GM12878 (cell line): ENCODE data around the gene TBX4. TPM values are rescaled to one million over a fixed set of nuclear protein-coding genes. Genes with fewer than 3 reads are reported as not detected.
"Not testable (repeated sequence)": the region's sequence is repeated elsewhere in the genome, so short reads cannot be mapped to it uniquely, and the experiment has no call there.

Experiments used
- ATAC-seq: fragments of 200-7000 bp; cut with Tn5 transposase; 3 replicates; pipeline ENCODE4 v1.9.1; 2020; ENCODE audit warnings: mild to moderate bottlenecking, moderate library complexity
- BruUV-seq: library from RNA; stranded (reverse); fragments of 400-500 nt; replicated peaks from 2 replicates; lab custom pipeline; 2021; lab: Mats Ljungman, UMichigan
- CTCF ChIA-PET: fragments of 300-600 bp; sonication (Branson Sonifier 250); formaldehyde crosslinking; extraction: SDS; loops from one replicate; lab custom pipeline; 2021; ENCODE audit warnings: inconsistent platforms; lab: Yijun Ruan, JAX
- POLR2A ChIA-PET: fragments of 350-600 bp; formaldehyde crosslinking; extraction: SDS; loops from one replicate; lab custom pipeline; 2021; ENCODE audit warnings: inconsistent platforms; lab: Charles Lee
- RAD21 ChIA-PET: fragments of 300-600 bp; sonication (Branson Sonifier 250); formaldehyde crosslinking; loops from one replicate; lab custom pipeline; 2023; ENCODE audit warnings: antibody characterized with exemption; ENCODE audit not compliant: unreplicated experiment; lab: Charles Lee
- SMC1A ChIA-PET: fragments of 300-600 bp; sonication (Branson Sonifier 250); formaldehyde crosslinking; loops from one replicate; lab custom pipeline; 2023; ENCODE audit not compliant: unreplicated experiment, uncharacterized antibody; lab: Charles Lee
- DNase-seq: peaks from one replicate; pipeline ENCODE4 v3.0.0-alpha.2; 2011; ENCODE audit warnings: low read depth, low spot score
- FAIRE-seq: peaks from 3 replicates; lab custom pipeline; 2011; peaks lifted over from hg19 to GRCh38; lab: Jason Lieb, UNC
- H2AFZ ChIP-seq: 2 replicates; pipeline ENCODE4 v1.6.0; 2011; ENCODE audit warnings: low read depth, low read length, control low read depth; ENCODE audit not compliant: control insufficient read depth
- H3K27ac ChIP-seq: 2 replicates; pipeline ENCODE4 v1.5.1; 2011; ENCODE audit warnings: control low read depth; ENCODE audit not compliant: control insufficient read depth, insufficient read depth
- H3K27me3 ChIP-seq, 2 experiments: replicated peaks in 1 of 2; 2 replicates each; pipeline versions ENCODE4 v1.6.0 to v1.6.1; 2011; ENCODE audit warnings: low read length in 1 of 2; ENCODE audit not compliant: control insufficient read depth in 2 of 2, insufficient read depth in 2 of 2
- H3K36me3 ChIP-seq, 2 experiments: 2 replicates each; pipeline ENCODE4 v1.5.1; 2011; ENCODE audit warnings: low read length in 1 of 2; ENCODE audit not compliant: control insufficient read depth in 2 of 2, insufficient read depth in 2 of 2
- H3K4me1 ChIP-seq: 2 replicates; pipeline ENCODE4 v1.6.1; 2011; ENCODE audit warnings: mild to moderate bottlenecking, low read length, moderate library complexity, mixed read lengths; ENCODE audit not compliant: control insufficient read depth, insufficient read depth
- H3K4me2 ChIP-seq: 2 replicates; pipeline ENCODE4 v1.6.0; 2011; ENCODE audit warnings: control low read depth; ENCODE audit not compliant: control insufficient read depth, insufficient read depth
- H3K4me3 ChIP-seq: fragments of 200-600 bp; sonication (generic); 2 replicates; pipeline ENCODE4 v1.5.1; 2016
- H3K79me2 ChIP-seq: 2 replicates; pipeline ENCODE4 v1.6.0; 2011; ENCODE audit warnings: low read length; ENCODE audit not compliant: control insufficient read depth, insufficient read depth
- H3K9ac ChIP-seq: 2 replicates; pipeline ENCODE4 v1.8.0; 2011; ENCODE audit warnings: low read length, control low read depth, mixed read lengths; ENCODE audit not compliant: control insufficient read depth, insufficient read depth
- H3K9me3 ChIP-seq: replicated peaks from 3 replicates; pipeline ENCODE4 v1.5.1; 2011; ENCODE audit warnings: mild to moderate bottlenecking, low read length; ENCODE audit not compliant: control insufficient read depth, insufficient read depth
- H4K20me1 ChIP-seq: 2 replicates; pipeline ENCODE4 v1.6.0; 2011; ENCODE audit not compliant: control insufficient read depth, insufficient read depth
- ETV6 ChIP-seq, 2 experiments: fragments of 450-650 bp in 1 of 2; IDR thresholded peaks in 1 of 2; conservative IDR thresholded peaks in 1 of 2; 2 replicates each; pipeline ENCODE4 v1.6.1; 2014; ENCODE audit warnings: antibody characterized with exemption in 1 of 2, borderline replicate concordance in 1 of 2, low read depth in 1 of 2, mild to moderate bottlenecking in 1 of 2, moderate library complexity in 1 of 2
- MTA2 ChIP-seq: fragments of 450-650 bp; IDR thresholded peaks from 2 replicates; pipeline ENCODE4 v1.6.1; 2016; ENCODE audit warnings: low read depth, mild to moderate bottlenecking, moderate library complexity
- NFXL1 ChIP-seq: fragments of 450-650 bp; IDR thresholded peaks from 2 replicates; pipeline ENCODE4 v1.6.1; 2017; ENCODE audit warnings: antibody characterized with exemption, mild to moderate bottlenecking, borderline replicate concordance
- WGBS: methylation state at CpG from one replicate; pipeline ENCODE4 v1.1.6; 2016; ENCODE audit warnings: low lambda C conversion rate; ENCODE audit not compliant: insufficient replicate concordance, insufficient coverage; ENCODE audit errors: missing lambda C conversion rate; 5-methylcytosine and 5-hydroxymethylcytosine counted together
- in situ Hi-C: fragments of 300-500 bp; cut with MboI; formaldehyde crosslinking; loops from 9 replicates; pipeline ENCODE4 v1.14.3; 2018; ENCODE audit warnings: mixed read lengths
- intact Hi-C: fragments of 100-400 bp; cut with micrococcal nuclease; formaldehyde crosslinking; loops from one replicate; pipeline ENCODE4 v1.14.2; 2022; ENCODE audit not compliant: unreplicated experiment
- polyA plus RNA-seq, 11 experiments: library from polyadenylated mRNA; depleted of rRNA in 4 of 11; unstranded in 6 of 11; stranded (reverse) in 5 of 11; fragments of >200 nt; fragmentation: Nextera tagmentation in 4 of 11; fragmentation: Illumina TruSeq in 1 of 11; extraction: Ambion mirVana in 4 of 11; extraction: Trizol in 1 of 11; gene quantifications; 1 replicate in 1 of 11; 2 replicates in 10 of 11; pipeline versions ENCODE4 v1.2.1 to v1.2.3, GENCODE V29; 2011 to 2016; ENCODE audit warnings: inconsistent platforms in 2 of 11, missing spikeins in 2 of 11, low read depth in 1 of 11
- total RNA-seq, 4 experiments: library from RNA; depleted of rRNA in 3 of 4; stranded (reverse); fragments of >200 nt in 3 of 4; fragmentation: Illumina TruSeq in 1 of 4; extraction: Trizol in 1 of 4; gene quantifications; 2 replicates each; pipeline versions ENCODE4 v1.2.1 to v1.2.3, GENCODE V29; 2013 to 2021

TBX4 gene
- total and polyA plus RNA-seq, 10 of the 15 experiments (the other 5 are each of a cell fraction or from before 2014, with no cell fraction given) = 0.01 TPM; not detected in 9

GRCh38 chr17:61449140-61449539, 3.1 kb upstream of the TBX4 start:
- H4K20me1 ChIP-seq, H3K4me2 ChIP-seq, H3K4me3 ChIP-seq, FAIRE-seq, ATAC-seq, H3K36me3 ChIP-seq, RAD21 ChIA-PET, H3K4me1 ChIP-seq, H2AFZ ChIP-seq, DNase-seq, H3K9ac ChIP-seq, BruUV-seq, in situ Hi-C loops, H3K27ac ChIP-seq, H3K79me2 ChIP-seq, H3K9me3 ChIP-seq, POLR2A ChIA-PET, intact Hi-C loops: not testable (repeated sequence)
- CTCF ChIA-PET = interaction anchor here (0.7 to 1.1 kb wide), 3 partner anchors 10 to 19 kb away, joined by 3 to 4 read pairs (median 3); no protein-coding TSS in a partner anchor
- SMC1A ChIA-PET = interaction anchor here (1.2 to 1.3 kb wide), 2 partner anchors 10 to 23 kb away, joined by 4 read pairs; no protein-coding TSS in a partner anchor
- peaks cover 12 to 22% of the 10 kb centered on the region in 2 experiments for H3K27me3 ChIP-seq
- TF ChIP-seq NFXL1 = 0 out of 2 replicates have a peak, but pooled peaks have one; percentile 10
- whole genome bisulfite sequencing = 63% methylated on average over 4 of the region's 4 CpGs

DNA sequence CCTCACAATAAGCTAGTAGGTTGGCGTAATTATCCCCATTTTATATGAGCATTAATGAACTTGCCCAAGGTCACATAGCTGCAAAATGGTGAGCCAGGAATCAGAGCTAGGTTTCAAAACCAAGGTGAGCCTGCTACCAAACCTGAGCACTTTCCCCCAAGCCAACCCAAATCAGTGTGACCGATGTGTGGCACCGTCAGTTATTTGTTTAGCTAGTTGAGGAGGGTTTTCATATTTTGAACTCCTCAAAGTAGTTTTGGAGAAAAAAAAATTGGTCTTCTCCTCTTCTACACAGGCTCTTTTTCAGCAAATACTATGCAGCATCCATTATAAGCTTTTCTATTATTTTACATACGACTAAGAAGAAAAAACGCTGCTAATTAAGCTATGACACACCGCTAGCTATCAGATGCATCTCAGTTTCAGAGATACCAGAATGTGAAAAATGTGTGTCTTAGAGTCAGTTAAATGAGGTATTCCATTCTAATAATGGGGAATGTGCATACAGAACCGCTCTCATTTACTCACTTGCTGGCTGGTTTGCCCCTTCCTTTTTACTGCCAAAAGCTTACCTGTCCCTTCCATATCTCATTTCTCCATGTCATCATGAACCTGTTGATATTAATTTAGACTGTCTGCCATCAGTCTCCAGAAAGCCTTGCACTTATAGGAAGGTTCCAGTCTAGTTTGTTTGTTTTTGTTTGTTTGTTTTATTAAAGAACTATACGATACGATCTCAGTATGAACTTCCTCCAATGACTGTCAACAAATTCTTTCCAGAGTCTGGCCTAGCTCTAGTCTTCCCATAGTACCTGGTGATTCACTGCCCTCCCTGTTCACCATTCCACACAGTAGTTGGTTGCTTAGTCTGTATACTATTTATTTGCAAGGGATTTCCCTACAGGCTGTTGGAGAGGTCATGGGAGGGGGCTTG, 2.2 kb upstream of the TBX4 start:
- CTCF ChIA-PET = interaction anchor here (0.7 to 1.1 kb wide), 3 partner anchors 9 to 167 kb away, joined by 3 to 4 read pairs (median 4); no protein-coding TSS in a partner anchor
- no peak for ATAC-seq
- TF ChIP-seq MTA2 = no peak
- TF ChIP-seq NFXL1 = peak; percentile 15; the same call in 1 of the 2 replicates
- peak in 1 of 2 experiments; percentile 77; a peak in 2 of 4 replicates for TF ChIP-seq ETV6 (conservative IDR thresholded peaks at IDR 0.05 in 1 of 2, IDR thresholded peaks at IDR 0.05 in 1 of 2; ENCODE audit: borderline replicate concordance in 1 of 2, low read depth in 1 of 2)

More for the DNA sequence above, 2.2 kb upstream of the TBX4 start:
- DNase-seq = no peak
- no peaks in the 10 kb centered on the region for H4K20me1 ChIP-seq
- H3K9me3 ChIP-seq = no peaks in the 10 kb centered on the region
- no peak overlapping the region for H3K4me2 ChIP-seq
- no peak overlapping the region for H3K27ac ChIP-seq
- H3K79me2 ChIP-seq = no peaks in the 10 kb centered on the region
- H3K4me3 ChIP-seq = no peak overlapping the region
- ChIA-PET SMC1A (interaction anchor here (1.2 kb wide), 1 partner anchor 10 kb away, joined by 4 read pairs; no protein-coding TSS in a partner anchor), RAD21 (no interaction called here), POLR2A (no interaction called here)
- no TSS peak for BruUV-seq
- intact Hi-C loops (no loop called here), in situ Hi-C loops (no loop called here)
- no peak overlapping the region for H3K9ac ChIP-seq
- no peaks in the 10 kb centered on the region for H3K4me1 ChIP-seq
- no peaks in the 10 kb centered on the region for H3K36me3 ChIP-seq
- H2AFZ ChIP-seq = no peak overlapping the region
- WGBS = 41% methylated on average over 9 of the region's 9 CpGs
- no peak for FAIRE-seq
- peaks cover 13 to 27% of the 10 kb centered on the region in 2 experiments for H3K27me3 ChIP-seq
